HG03060 (cell line): ENCODE measurements around the gene SH3BP1.
"Not testable (repeated sequence)": the region's sequence is repeated elsewhere in the genome, so short reads cannot be mapped to it uniquely, and the experiment has no call there.

Source experiments
- ATAC-seq: cut with Tn5 transposase; IDR thresholded peaks from one replicate; pipeline ENCODE4 v1.9.1; 2021; ENCODE audit warnings: low read depth, moderate number of reproducible peaks; ENCODE audit not compliant: unreplicated experiment

Gene SH3BP1, protein sequence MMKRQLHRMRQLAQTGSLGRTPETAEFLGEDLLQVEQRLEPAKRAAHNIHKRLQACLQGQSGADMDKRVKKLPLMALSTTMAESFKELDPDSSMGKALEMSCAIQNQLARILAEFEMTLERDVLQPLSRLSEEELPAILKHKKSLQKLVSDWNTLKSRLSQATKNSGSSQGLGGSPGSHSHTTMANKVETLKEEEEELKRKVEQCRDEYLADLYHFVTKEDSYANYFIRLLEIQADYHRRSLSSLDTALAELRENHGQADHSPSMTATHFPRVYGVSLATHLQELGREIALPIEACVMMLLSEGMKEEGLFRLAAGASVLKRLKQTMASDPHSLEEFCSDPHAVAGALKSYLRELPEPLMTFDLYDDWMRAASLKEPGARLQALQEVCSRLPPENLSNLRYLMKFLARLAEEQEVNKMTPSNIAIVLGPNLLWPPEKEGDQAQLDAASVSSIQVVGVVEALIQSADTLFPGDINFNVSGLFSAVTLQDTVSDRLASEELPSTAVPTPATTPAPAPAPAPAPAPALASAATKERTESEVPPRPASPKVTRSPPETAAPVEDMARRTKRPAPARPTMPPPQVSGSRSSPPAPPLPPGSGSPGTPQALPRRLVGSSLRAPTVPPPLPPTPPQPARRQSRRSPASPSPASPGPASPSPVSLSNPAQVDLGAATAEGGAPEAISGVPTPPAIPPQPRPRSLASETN

DNA sequence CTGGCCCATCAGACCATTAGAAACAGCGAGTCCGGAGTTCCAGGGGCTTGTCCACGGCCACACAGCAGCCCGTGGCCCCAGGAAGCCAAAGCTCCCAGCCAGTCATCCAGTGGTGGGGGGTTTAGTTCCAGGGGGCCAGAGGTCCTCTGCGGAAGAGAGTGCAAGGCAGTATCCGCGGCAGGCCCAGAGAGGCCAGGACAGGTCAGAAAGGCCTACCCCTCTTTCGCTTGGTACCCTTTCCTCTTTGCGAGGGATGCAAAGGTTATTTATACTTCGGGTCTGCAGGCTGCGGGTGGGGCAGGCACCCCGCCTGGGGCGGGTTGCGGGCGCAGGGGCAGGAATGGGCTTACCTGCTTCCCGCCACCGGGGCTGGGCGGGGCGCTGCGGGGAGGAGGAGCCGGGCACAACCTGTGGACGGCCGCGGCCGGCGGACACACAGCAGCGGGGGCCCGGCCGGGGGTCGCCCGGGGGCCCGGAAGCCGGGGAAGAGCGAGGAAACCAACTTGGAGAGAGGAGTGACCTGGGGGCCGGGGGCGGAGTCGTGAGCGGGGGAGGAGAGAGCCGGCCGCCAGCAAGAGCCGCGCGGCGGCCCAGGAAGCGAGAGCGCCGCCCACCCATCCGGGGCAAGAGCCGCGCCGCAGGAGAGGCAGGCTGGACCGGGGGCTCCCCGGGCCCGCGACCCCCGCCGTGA, at the start of gene SH3BP1:
TSS of gene SH3BP1 (plus strand) at position 600 of the 691 bp plus-strand sequence. CDS start 119 bp downstream, outside the sequence.
- no peak for ATAC-seq

DNA sequence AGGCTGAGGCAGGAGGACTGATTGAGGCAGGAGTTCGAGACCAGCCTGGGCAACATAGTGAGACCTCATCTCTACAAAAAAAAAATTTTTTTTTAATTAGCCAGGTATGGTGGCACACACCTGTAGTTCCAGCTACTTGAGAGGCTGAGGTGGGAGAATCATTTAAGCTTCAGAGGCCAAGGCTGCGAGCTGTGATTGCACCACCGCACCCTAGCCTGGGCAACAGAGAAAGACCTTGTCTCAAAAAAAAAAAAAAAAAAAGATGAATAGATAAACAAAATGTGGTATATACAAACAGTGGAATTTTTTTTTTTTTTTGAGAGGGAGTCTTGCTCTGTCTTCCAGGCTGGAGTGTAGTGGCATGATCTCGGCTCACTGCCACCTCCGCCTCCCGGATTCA, 48.4 kb upstream of the SH3BP1 start:
- not testable (repeated sequence) for ATAC-seq

DNA sequence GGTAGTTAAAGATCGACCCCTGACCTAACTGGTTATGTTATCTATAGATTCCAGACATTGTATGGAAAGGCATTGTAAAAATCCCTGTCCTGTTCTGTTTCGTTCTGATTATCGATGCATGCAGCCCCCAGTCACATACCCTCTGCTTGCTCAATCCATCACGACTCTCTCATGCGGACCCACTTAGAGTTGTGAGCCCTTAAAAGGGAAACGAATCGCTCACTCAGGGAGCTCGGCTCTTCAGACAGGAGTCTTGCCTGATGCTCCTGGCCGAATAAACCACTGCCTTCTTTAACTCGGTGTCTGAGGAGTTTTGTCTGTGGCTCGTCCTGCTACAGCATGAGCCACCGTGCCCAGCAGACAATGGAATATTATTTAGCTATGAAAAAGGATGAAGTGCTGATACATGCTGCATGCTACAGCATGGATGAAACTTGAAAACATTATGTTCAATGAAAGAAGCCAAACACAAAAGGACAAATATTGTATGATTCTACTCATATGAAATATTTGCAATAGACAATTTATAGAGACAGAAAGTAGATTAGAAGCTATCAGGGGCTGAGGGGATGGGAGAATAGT, 47.6 kb upstream of the SH3BP1 start:
- no peak for ATAC-seq

- no peak for ATAC-seq
These were observed 45.2 kb upstream of the SH3BP1 start for GRCh38 chr22:37594237-37594636.

- ATAC-seq = no peak
These were observed 40.3 kb upstream of the SH3BP1 start for GRCh38 chr22:37599153-37599552.

GRCh38 chr22:37601203-37601539, 38.3 kb upstream of the SH3BP1 start:
- no peak for ATAC-seq

DNA sequence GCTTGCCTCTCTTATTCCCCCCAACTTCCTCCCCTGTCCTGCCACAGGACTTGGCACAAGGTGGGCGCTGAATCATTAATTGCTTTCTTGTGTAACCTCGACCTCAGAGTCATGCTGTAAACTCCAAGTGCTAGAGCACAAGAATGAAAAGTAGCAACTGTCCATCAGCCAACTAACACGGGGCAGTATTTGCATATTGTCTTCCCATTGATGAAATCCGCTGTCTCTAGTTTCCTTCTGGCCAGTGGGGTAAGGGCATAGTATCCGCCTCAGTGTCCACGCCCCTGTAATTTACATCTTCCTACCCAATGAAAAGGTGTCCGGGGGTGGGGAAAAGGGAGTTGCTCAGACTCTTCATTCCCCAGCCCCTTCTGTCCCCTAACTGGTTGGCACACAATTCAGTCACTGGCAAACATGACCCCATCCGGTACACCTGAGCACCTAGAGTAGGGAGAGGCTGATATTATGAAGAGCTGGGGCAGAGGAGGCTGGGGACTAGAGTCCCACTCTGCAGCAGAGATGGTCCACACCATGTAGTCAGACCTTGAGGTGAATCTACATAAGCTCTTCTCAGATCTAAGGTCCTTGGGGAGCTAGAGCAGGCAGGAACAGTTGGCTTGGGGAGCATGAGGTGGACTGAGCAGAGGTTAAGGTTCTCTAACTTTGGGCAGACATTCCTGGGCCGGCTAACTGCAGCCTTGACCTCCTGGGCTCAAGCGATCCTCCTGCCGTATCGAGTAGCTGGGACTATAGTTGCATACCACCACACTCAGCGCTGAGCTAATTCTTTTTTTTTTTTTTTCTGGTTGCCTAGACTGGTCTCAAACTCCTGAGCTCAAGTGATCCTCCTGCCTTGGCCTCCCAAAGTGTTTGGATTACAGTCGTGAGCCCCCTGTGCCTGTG, 37.7 kb upstream of the SH3BP1 start:
- no peak for ATAC-seq

GRCh38 chr22:37602546-37603277, 36.8 kb upstream of the SH3BP1 start:
- not testable (repeated sequence) for ATAC-seq

- no peak for ATAC-seq
These were observed 35.4 kb upstream of the SH3BP1 start for GRCh38 chr22:37604074-37604473.

DNA sequence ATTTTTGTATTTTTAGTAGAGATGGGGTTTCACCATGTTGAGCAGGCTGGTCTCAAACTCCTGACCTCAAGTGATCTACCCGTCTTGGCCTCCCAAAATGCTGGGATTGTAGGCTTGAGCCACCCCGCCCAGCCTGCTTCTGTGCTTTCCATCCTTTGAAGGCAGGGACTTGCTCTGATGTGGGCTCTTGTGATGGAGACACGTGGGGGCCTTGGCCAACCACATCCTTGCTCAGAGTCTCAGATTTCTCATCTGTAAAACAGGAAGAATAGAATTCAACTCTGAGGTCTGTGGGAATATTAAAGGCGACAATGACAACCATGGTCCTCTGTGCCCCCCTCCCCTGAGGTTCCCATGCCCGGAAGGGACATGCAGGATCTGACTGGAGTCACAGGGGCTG, 34.6 kb upstream of the SH3BP1 start:
- ATAC-seq = no peak

DNA sequence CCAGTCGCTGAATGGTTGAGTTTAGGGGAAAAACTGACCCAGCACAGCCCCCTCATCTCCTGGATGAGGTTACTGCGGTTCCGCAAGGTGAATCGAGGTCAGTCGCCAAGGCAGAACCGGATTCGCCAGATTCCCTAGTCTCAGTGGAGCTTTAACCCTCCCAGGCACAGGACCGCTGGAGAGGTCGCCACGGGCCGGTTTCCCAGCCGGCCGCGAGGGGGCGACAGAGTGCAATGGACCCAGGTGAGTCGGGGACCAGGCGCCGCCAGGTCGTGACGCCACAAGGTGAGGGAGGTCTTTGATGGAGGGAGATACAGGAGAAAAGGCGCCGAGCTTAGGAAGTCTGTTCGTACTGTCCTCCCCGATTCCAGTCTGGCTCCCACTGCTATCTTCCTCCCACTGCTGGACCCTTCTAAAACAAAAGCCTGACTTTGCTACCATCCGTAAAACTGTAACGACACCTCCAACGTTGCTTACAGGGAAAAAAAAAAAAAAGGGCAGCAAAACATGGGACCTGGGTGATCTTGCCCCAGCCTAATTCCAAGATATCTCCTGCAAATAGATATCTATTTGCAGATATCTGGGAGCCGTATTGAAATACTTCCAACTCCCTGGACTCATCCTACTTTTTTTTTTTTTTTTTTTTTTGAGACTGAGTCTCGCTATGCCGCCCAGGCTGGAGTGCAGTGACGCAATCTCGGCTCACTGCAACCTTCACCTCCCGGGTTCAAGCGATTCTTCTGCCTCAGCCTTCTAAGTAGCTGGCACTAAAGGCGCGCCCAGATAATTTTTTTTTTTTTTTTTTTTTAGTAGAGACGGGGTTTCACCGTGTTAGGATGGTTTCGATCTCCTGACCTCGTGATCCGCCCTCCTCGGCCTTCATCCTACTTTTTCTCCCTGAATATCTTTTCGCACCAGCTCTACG, 32.2 kb upstream of the SH3BP1 start:
- ATAC-seq = no peak

DNA sequence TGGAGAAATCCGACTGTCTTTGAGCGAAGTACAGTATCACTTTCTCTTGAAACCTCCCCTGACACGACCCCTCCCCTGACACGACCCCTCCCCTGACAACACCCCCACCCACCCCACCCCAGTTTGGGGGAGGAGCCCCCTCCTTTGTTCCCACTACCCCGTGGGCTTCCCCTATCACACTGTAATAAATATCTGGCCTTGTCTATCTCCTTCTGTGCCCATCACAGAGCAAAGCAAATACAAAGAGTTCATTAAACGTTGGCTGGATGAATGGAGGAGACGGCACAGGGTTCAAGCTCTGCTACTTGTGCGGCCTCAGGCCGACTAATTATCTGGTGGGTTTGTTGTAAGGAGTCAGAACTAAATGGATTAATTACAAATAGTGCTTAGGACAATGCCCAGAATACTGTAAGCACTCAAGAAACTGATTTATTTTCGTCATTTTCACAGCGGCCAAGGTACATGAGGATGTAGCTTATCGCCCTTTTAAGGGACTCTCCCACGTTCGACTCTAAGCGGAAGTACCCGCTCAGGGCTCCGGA, 31.5 kb upstream of the SH3BP1 start:
- ATAC-seq = peak; percentile 3

GRCh38 chr22:37608477-37609239, 30.8 kb upstream of the SH3BP1 start, which contains the start of gene GGA1:
GGA1 (plus strand) TSS chr22:37608834; CDS start chr22:37608861, 27 bp downstream.
- peak; percentile 72 for ATAC-seq

GRCh38 chr22:37609240-37610152, 30.0 kb upstream of the SH3BP1 start:
- no peak for ATAC-seq

DNA sequence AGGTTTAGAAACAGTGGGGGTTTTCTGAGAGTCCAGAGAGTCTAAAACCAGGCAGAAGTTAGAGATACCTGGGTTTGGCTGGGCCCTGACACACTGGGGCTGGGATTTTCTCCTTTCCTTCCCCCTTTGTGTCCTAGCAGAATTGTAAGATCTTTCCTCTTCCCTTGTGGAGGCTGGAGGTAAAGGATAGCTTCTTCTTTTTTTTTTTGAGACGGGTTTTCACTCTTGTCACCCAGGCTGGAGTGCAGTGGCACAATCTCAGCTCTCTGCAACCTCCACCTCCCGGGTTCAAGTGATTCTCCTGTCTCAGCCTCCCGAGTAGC, 29.4 kb upstream of the SH3BP1 start:
- not testable (repeated sequence) for ATAC-seq

GRCh38 chr22:37610480-37611129, 28.9 kb upstream of the SH3BP1 start:
- ATAC-seq = no peak
